Cerebellar nuclear complex (tissue), 1 donor: ENCODE data around the gene SSX2IP.

ENCODE experiments used
- DNase-seq, 2 experiments: peaks; one replicate each; lab custom pipeline; 2025; lab: John Stamatoyannopoulos, UW

Gene SSX2IP

GRCh38 chr1:84708031-84708430 is 17.8 kb upstream of the SSX2IP start:
- no peak for DNase-seq

- DNase-seq = no peak
Measured at GRCh38 chr1:84705513-84705912, 15.3 kb upstream of the SSX2IP start.

GRCh38 chr1:84704872-84705417 is 14.7 kb upstream of the SSX2IP start:
- DNase-seq = no peak

- DNase-seq = no peak
Measured at GRCh38 chr1:84703431-84703830, 13.2 kb upstream of the SSX2IP start.

GRCh38 chr1:84702143-84702542 is 11.9 kb upstream of the SSX2IP start:
- no peak for DNase-seq

- no peak for DNase-seq
Measured at GRCh38 chr1:84701376-84701775, 11.1 kb upstream of the SSX2IP start.

- DNase-seq = no peak
Measured at GRCh38 chr1:84700070-84700469, 9.8 kb upstream of the SSX2IP start.

- no peak for DNase-seq
Measured at GRCh38 chr1:84698151-84699110, 8.2 kb upstream of the SSX2IP start.

- DNase-seq = no peak
Measured at GRCh38 chr1:84693785-84694184, 3.5 kb upstream of the SSX2IP start.

GRCh38 chr1:84693005-84693404 is 2.7 kb upstream of the SSX2IP start:
- no peak for DNase-seq

GRCh38 chr1:84692391-84692790 is 2.1 kb upstream of the SSX2IP start:
- no peak for DNase-seq

GRCh38 chr1:84691122-84691783 is 992 bp upstream of the SSX2IP start:
- no peak for DNase-seq

GRCh38 chr1:84689514-84690396 is 506 bp downstream of the SSX2IP start:
- peak; percentile 5 to 29 for DNase-seq

- DNase-seq = no peak
Measured at GRCh38 chr1:84688463-84689061, 1.7 kb downstream of the SSX2IP start.

GRCh38 chr1:84687714-84688462 is 2.4 kb downstream of the SSX2IP start:
- DNase-seq = no peak

GRCh38 chr1:84686223-84686622 is 4.0 kb downstream of the SSX2IP start:
- no peak for DNase-seq

GRCh38 chr1:84683508-84683907 is 6.8 kb downstream of the SSX2IP start:
- no peak for DNase-seq

- no peak for DNase-seq
Measured at GRCh38 chr1:84682047-84682446, 8.2 kb downstream of the SSX2IP start.

- no peak for DNase-seq
Measured at GRCh38 chr1:84677415-84678099, 12.7 kb downstream of the SSX2IP start.

- no peak for DNase-seq
Measured at GRCh38 chr1:84675631-84676030, 14.6 kb downstream of the SSX2IP start.
